Measurements from ENCODE around the gene RALGPS1.

Gene RALGPS1

GRCh38 chr9:127079446-127080140 is 165.0 kb downstream of the RALGPS1 start:
- DNase-seq (ENCODE audit: low read depth): no peak

GRCh38 chr9:127081250-127082185 is 166.9 kb downstream of the RALGPS1 start:
- no peak for DNase-seq (ENCODE audit: low read depth)

DNA sequence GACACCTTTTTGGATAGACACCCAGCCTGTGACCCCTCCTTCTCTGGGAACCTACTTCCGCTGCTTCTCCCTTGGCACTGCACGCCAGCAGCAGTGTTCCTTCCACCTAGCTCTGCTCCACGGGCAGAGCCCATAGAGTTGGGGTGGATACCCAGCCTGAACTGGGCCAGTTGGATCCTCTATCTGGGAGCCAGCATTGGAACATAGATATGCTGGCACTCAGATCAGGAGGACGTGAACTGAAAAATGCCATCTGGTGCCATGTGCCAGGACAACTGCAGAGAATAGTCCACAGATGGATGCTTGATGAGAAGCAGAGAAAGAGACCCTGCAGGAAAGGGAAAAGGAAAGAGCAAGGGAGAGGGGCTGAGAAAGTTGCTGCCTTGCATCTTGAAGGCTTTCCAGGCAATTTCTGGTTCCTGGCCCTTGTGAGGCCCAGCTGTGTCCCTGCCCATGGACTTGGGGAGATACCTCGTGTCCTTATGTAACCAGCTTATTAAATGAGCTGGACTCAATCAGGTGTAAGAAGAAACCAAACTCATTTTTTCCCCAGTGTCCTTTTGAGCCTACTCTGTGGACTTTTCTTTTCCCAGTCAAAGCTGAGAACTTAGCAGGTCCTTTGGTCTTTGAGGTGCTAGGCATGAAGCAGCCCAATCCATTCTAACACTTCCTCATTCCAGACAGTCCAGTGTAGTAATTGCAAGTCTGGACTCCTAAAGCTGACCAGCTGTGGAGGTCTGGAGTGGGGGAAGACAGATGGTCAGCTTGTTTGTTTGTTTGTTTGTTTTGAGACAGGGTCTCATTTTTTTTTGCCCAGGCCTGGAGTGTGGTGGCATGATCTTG is 168.8 kb downstream of the RALGPS1 start:
- DNase-seq (ENCODE audit: low read depth): no peak

GRCh38 chr9:127084076-127085039 is 169.8 kb downstream of the RALGPS1 start:
- no peak for DNase-seq (ENCODE audit: low read depth)

GRCh38 chr9:127085186-127085585 is 170.6 kb downstream of the RALGPS1 start:
- DNase-seq (ENCODE audit: low read depth): no peak

DNA sequence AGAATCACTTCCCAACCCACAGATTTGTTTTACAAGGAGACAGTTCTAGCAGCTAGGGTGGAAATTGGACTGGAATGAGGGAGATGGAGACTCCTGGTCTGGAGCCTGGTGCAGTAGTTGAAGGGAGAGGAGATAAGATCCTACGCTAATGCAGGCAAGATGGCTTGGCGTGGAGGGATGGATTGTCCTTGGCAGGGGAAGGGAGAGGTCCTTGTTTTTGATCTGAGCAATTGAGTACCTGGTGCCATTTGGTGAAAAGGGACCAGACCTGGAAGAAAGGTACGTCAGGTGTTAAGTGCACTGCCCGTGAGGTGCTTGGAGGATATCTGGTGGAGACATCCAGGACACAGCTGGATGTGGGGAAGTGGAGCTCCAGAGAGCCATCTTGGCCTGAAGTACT is 172.2 kb downstream of the RALGPS1 start:
- no peak for DNase-seq (ENCODE audit: low read depth)

DNA sequence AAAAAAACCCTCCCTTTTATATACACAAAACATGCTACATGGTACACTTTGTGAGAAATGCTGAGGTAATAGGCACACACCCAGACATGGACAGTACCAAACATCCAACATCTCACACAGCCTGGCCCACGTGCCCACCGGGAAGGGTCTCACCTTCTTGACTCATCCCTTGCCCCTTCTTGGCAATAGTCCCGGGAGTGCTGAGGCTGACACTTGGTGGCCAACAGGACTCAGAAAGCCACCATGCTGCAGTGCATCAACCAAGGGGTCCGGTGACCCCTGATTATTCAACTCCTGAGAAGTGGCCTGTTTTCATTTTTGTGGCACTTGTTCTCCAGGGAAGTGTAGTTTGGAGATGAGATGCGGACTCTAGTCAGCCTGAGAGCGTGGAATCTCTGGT is 172.8 kb downstream of the RALGPS1 start:
- no peak for DNase-seq (ENCODE audit: low read depth)

- DNase-seq (ENCODE audit: low read depth): no peak
Measured at GRCh38 chr9:127087836-127088235, 173.3 kb downstream of the RALGPS1 start.

DNA sequence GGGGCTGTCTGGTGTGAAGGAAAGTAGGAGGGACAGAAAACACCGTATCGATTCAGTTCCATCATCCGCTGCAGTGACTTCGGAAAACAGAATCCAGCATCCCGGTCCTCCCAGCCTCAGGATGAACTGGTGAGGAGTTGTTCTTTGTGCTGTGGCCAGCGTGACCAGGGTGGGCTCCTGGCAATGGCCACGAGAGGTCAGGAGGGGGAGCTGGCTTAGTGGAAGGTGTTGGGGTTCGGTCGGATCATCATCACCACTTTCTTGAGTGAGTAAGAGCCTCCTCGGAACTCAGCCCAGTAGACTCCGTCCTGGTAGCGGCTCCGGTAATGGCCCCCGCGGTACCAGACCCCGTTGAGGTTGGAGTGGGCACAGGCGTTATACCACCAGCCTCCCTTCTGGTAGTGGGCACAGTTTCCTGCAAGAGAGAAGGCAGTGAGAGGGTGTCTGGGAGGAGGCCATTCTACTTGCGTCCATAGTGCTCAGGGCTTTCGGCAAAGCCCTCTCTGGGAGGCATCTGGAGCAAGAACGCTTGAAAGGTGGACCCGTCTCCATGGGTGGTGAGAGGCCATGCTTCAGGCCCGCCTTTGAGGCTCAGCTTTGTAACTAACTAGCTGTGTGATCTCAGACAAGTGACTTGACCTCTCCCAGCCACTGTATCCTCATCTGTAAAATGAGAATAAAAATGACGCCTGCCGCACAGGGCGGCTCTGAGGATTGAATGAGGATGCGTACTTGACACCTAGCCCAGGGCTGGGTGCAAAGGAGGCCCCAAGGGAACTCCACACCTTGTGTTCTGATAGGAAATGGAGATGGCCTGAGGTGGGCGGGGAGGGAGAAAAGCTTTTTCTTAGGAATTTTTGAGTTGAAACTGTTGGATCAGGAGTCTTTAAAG is 174.4 kb downstream of the RALGPS1 start:
- DNase-seq (ENCODE audit: low read depth): no peak

DNA sequence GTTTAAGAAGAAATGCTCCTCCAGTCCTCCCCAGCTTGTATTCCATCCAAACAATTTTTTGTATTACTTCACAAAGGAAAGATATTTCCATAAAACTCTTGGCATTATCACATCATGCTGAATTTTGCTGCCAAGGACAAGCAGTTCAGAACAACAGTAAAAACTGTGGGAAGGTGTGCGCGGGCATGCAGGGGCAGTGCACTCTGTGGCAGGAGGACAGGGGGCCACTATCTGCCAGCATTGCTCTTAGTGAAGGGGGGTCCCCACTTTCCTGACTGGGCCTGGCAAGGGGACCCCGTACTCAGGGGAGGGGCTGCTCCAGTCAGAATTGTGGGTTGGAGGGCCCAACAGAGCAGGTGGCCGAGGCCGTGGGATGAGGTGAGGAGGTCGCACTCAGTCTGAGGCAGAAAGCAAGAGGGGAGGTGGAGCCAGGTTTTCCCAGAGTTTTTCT is 175.1 kb downstream of the RALGPS1 start:
- no peak for DNase-seq (ENCODE audit: low read depth)

- no peak for DNase-seq (ENCODE audit: low read depth)
Measured at GRCh38 chr9:127090341-127090985, 175.9 kb downstream of the RALGPS1 start.

DNA sequence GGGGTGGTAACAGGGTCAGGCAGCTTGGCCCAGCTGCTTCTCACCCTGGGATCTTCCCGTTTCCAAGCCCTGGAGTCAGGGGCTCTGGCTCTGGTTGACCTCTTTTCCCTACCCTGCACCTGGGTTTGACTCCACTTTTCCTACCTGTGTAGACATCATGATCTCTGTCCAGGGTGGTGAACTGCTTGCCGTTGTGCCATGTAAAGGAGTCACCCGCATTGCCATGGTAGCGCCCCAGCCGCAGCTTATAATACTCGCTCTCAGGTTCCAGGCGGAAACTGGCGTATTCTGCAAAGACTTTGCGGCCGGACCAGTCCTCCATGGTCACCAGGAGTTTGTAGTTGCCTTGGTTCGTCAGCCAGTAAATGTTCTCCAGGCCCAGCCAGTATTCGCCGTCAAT is 176.9 kb downstream of the RALGPS1 start:
- DNase-seq (ENCODE audit: low read depth): no peak

GRCh38 chr9:127092041-127092608 is 177.5 kb downstream of the RALGPS1 start:
- no peak for DNase-seq (ENCODE audit: low read depth)

DNA sequence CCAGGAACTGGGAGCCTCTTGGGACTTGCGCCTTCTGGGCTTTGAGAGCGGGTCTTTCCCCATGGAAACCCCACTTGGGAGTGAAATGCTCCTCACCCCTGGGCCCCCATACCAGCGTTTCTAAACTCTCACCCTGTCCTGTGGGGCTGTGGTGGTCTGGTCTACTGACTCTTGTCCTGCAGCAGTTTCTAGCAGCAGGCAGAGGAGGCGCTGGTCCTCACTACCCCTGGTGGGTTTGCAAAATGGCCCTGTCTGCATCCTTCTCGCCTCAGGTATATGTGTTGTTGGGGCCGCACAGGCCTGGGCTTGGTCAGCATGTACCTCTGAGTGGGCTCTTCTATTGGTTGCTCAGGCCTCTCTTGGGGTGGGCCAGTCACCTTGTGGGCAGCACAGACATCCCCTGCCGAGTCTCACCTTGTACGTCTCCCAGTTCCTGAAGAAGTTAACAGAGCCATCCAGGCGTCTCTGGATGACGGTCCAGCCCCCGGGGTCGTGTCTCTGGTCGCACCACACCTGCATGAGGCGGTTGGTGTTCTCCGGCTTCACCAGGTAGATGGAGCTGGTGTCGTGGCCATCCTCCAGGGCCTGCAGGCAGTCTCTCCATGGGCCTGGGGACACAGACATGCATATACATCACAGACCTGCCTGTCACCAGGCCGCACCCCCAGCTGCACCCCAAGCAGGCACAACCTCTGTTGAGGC is 178.9 kb downstream of the RALGPS1 start:
- no peak for DNase-seq (ENCODE audit: low read depth)

- DNase-seq (ENCODE audit: low read depth): no peak
Measured at GRCh38 chr9:127095411-127095810, 180.8 kb downstream of the RALGPS1 start.

- no peak for DNase-seq (ENCODE audit: low read depth)
Measured at GRCh38 chr9:127096208-127096607, 181.6 kb downstream of the RALGPS1 start.

- DNase-seq (ENCODE audit: low read depth): no peak
Measured at GRCh38 chr9:127097683-127098082, 183.1 kb downstream of the RALGPS1 start.

- no peak for DNase-seq (ENCODE audit: low read depth)
Measured at GRCh38 chr9:127098916-127099553, 184.5 kb downstream of the RALGPS1 start.

Measured in stimulated activated CD8-positive, alpha-beta memory T cell treated with anti-CD3 and anti-CD28 coated beads, Interleukin-12 subunit alpha, Interleukin-12 subunit beta, amount 100 ng/mL, for 4 hours (primary cell).